WI38 (cell line): ENCODE results near the gene ADM2.
A peak's percentile ranks its signal among the peaks of the same experiment; 100 is the strongest.

Source experiments
- H3K4me3 ChIP-seq: 2 replicates; pipeline ENCODE4 v1.5.1; 2011; ENCODE audit warnings: low read depth, mild to moderate bottlenecking, control low read depth, low read length
- CTCF ChIP-seq: IDR thresholded peaks from 2 replicates; pipeline ENCODE4 v1.5.1; 2012; ENCODE audit warnings: low read depth, mild to moderate bottlenecking, control low read depth, low read length

The ADM2 gene

GRCh38 chr22:50522806-50523438 lies 41.6 kb downstream of the ADM2 start:
- no peak overlapping the region for H3K4me3 ChIP-seq
- no peak for TF ChIP-seq CTCF

GRCh38 chr22:50523458-50523805 lies 42.1 kb downstream of the ADM2 start:
- no peak overlapping the region for H3K4me3 ChIP-seq
- TF ChIP-seq CTCF = no peak

- no peak for TF ChIP-seq CTCF
- H3K4me3 ChIP-seq = peak overlapping the region; percentile 74
Measured at GRCh38 chr22:50523806-50524675, 42.7 kb downstream of the ADM2 start.

- TF ChIP-seq CTCF = no peak
- peak overlapping the region; percentile 74 for H3K4me3 ChIP-seq
Measured at GRCh38 chr22:50524676-50525103, 43.3 kb downstream of the ADM2 start.

GRCh38 chr22:50525104-50525857 lies 43.9 kb downstream of the ADM2 start, which contains the start of gene SCO2:
Gene SCO2, minus strand, starts transcription at chr22:50525598. Its CDS starts 1,187 bp downstream, at chr22:50524411.
- TF ChIP-seq CTCF = peak; percentile 54

GRCh38 chr22:50525858-50526107 lies 44.4 kb downstream of the ADM2 start:
- no peak for TF ChIP-seq CTCF
- peak overlapping the region; percentile 74 for H3K4me3 ChIP-seq

More at GRCh38 chr22:50525104-50525857, 43.9 kb downstream of the ADM2 start, which contains the start of gene SCO2:
- peak within 1 kb of the TSS; percentile 74 for H3K4me3 ChIP-seq
